Measurements from ENCODE around the gene ERICH3. TPM values are rescaled to one million over a fixed set of nuclear protein-coding genes. Genes with fewer than 3 reads are reported as not detected.

Gene ERICH3
- total and polyA plus RNA-seq, 4 donors, result 0.04 to 0.08 (median 0.05) TPM

DNA sequence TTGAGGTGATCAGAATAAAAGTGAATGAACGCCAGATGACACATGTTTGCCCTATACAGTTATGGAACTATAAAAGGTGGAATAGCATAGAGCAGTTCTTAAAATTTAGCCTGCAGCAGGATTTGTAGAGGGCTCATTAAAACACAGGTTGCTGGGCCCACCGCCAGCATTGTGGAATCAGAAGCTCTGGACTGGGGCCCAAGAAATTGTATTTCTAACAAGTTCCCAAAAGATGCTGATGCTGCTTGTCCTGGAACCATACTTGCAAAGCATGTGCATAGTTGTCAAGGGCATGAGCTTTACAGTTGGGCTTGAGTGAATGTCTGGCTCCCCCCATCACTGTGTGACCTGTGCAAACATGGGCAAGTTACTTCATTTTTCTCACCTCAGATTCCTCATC, 123.7 kb downstream of the ERICH3 start:
- no peak overlapping the region for H3K9ac ChIP-seq (ENCODE audit: low read depth in 1 of 2, low read length in 2 of 2)
- 91% methylated on average over 2 of the region's 2 CpGs for WGBS
- H3K4me3 ChIP-seq (ENCODE audit: low read depth in 1 of 3, low read length in 3 of 3), result no peak overlapping the region
- no peak for DNase-seq (ENCODE audit: low spot score)
- no peaks in the 10 kb centered on the region for H3K36me3 ChIP-seq (ENCODE audit: control insufficient read depth in 4 of 4, insufficient read depth in 3 of 4, low read depth in 1 of 4, low read length in 3 of 4)
- TF ChIP-seq, protein P1, sequence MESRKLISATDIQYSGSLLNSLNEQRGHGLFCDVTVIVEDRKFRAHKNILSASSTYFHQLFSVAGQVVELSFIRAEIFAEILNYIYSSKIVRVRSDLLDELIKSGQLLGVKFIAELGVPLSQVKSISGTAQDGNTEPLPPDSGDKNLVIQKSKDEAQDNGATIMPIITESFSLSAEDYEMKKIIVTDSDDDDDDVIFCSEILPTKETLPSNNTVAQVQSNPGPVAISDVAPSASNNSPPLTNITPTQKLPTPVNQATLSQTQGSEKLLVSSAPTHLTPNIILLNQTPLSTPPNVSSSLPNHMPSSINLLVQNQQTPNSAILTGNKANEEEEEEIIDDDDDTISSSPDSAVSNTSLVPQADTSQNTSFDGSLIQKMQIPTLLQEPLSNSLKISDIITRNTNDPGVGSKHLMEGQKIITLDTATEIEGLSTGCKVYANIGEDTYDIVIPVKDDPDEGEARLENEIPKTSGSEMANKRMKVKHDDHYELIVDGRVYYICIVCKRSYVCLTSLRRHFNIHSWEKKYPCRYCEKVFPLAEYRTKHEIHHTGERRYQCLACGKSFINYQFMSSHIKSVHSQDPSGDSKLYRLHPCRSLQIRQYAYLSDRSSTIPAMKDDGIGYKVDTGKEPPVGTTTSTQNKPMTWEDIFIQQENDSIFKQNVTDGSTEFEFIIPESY (IDR thresholded peaks at IDR 0.05), result no peak
- TF ChIP-seq, protein P2, sequence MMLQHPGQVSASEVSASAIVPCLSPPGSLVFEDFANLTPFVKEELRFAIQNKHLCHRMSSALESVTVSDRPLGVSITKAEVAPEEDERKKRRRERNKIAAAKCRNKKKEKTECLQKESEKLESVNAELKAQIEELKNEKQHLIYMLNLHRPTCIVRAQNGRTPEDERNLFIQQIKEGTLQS (IDR thresholded peaks at IDR 0.05), result no peak
- TF ChIP-seq RXRA (IDR thresholded peaks at IDR 0.05), result no peak
- TF ChIP-seq TAF1 (conservative IDR thresholded peaks at IDR 0.05), result no peak
- TF ChIP-seq, protein P3, sequence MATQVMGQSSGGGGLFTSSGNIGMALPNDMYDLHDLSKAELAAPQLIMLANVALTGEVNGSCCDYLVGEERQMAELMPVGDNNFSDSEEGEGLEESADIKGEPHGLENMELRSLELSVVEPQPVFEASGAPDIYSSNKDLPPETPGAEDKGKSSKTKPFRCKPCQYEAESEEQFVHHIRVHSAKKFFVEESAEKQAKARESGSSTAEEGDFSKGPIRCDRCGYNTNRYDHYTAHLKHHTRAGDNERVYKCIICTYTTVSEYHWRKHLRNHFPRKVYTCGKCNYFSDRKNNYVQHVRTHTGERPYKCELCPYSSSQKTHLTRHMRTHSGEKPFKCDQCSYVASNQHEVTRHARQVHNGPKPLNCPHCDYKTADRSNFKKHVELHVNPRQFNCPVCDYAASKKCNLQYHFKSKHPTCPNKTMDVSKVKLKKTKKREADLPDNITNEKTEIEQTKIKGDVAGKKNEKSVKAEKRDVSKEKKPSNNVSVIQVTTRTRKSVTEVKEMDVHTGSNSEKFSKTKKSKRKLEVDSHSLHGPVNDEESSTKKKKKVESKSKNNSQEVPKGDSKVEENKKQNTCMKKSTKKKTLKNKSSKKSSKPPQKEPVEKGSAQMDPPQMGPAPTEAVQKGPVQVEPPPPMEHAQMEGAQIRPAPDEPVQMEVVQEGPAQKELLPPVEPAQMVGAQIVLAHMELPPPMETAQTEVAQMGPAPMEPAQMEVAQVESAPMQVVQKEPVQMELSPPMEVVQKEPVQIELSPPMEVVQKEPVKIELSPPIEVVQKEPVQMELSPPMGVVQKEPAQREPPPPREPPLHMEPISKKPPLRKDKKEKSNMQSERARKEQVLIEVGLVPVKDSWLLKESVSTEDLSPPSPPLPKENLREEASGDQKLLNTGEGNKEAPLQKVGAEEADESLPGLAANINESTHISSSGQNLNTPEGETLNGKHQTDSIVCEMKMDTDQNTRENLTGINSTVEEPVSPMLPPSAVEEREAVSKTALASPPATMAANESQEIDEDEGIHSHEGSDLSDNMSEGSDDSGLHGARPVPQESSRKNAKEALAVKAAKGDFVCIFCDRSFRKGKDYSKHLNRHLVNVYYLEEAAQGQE (IDR thresholded peaks at IDR 0.05), result no peak
- TF ChIP-seq FOXA1 (IDR thresholded peaks at IDR 0.05), result no peak
- no peak for TF ChIP-seq EGR1 (IDR thresholded peaks at IDR 0.05; ENCODE audit: low read depth in 2 of 2)
- TF ChIP-seq, protein P4, sequence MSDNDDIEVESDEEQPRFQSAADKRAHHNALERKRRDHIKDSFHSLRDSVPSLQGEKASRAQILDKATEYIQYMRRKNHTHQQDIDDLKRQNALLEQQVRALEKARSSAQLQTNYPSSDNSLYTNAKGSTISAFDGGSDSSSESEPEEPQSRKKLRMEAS (IDR thresholded peaks at IDR 0.05), result no peak
- TF ChIP-seq YY1 (IDR thresholded peaks at IDR 0.05), result no peak
- no peak for TF ChIP-seq HNF4A (conservative IDR thresholded peaks at IDR 0.05)
- TF ChIP-seq NR2F2 (IDR thresholded peaks at IDR 0.05), result no peak
- TF ChIP-seq SP1 (IDR thresholded peaks at IDR 0.05), result no peak
- no peak for TF ChIP-seq FOXA2 (IDR thresholded peaks at IDR 0.05)
- no peak for TF ChIP-seq JUND (IDR thresholded peaks at IDR 0.05)
- TF ChIP-seq RAD21 (IDR thresholded peaks at IDR 0.05), result no peak
- no peak for TF ChIP-seq HNF4G (IDR thresholded peaks at IDR 0.05)
- no peaks in the 10 kb centered on the region for H3K4me1 ChIP-seq (ENCODE audit: control insufficient read depth in 4 of 4, insufficient read depth in 4 of 4, low read length in 3 of 4)
- H3K27me3 ChIP-seq (ENCODE audit: control insufficient read depth in 4 of 4, insufficient read depth in 4 of 4, low read length in 3 of 4), result no peaks in the 10 kb centered on the region
- no peaks in the 10 kb centered on the region for H3K9me3 ChIP-seq (ENCODE audit: control insufficient read depth in 4 of 4, low read length in 3 of 4)
- H3K27ac ChIP-seq (ENCODE audit: low read depth in 1 of 2, low read length in 2 of 2), result no peak overlapping the region

DNA sequence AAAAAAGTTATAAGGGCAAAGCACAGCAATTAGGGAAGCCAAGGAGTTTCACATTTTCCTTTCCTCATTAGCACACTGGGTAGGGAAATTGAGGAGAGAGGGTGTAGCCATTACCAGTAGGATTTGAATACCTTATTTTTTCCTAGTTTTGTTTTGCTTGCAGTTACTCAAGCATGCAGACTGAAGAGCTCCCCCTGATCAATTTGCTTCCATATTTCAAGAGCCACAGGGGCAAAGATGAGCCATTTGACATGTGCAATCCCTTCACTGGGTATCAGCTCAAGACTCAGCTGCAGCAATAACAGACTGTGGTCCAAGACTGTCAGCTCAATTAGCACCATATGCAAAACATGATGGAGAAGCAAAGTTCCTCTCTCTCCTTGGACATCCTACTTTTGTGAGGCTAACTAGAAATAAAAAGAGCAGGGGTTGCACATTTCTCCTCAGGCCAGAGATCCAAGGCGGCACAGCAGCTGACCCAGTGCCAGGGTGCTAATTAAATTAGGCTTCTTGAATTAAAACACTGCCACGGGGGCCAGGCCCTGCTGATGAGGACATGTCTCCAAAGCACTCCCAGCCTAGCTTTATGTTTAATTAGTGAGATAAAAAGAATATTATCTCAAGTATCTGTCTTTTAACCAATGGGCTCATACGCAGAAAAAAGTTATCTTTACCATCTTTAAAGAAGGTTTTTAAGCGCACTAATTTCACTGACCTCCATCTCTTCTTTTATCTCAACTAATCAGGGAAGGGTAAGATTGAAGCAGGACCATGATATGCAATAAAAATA, 124.4 kb downstream of the ERICH3 start:
- 73% methylated on average over 4 of the region's 4 CpGs for WGBS
- H3K36me3 ChIP-seq (ENCODE audit: control insufficient read depth in 4 of 4, insufficient read depth in 3 of 4, low read depth in 1 of 4, low read length in 3 of 4), result no peaks in the 10 kb centered on the region
- H3K27me3 ChIP-seq (ENCODE audit: control insufficient read depth in 4 of 4, insufficient read depth in 4 of 4, low read length in 3 of 4), result no peaks in the 10 kb centered on the region
- H3K9ac ChIP-seq (ENCODE audit: low read depth in 1 of 2, low read length in 2 of 2), result no peak overlapping the region
- H3K4me3 ChIP-seq (ENCODE audit: low read depth in 1 of 3, low read length in 3 of 3), result no peak overlapping the region
- DNase-seq (ENCODE audit: low spot score), result no peak
- H3K27ac ChIP-seq (ENCODE audit: low read depth in 1 of 2, low read length in 2 of 2), result no peak overlapping the region
- H3K4me1 ChIP-seq (ENCODE audit: control insufficient read depth in 4 of 4, insufficient read depth in 4 of 4, low read length in 3 of 4), result no peaks in the 10 kb centered on the region
- H3K9me3 ChIP-seq (ENCODE audit: control insufficient read depth in 4 of 4, low read length in 3 of 4), result no peaks in the 10 kb centered on the region
- TF ChIP-seq NR2F2 (IDR thresholded peaks at IDR 0.05) (no peak), YY1 (IDR thresholded peaks at IDR 0.05) (no peak), SP1 (IDR thresholded peaks at IDR 0.05) (no peak), HNF4A (conservative IDR thresholded peaks at IDR 0.05) (no peak), RXRA (IDR thresholded peaks at IDR 0.05) (no peak), GABPA (IDR thresholded peaks at IDR 0.05 in 1 of 2, conservative IDR thresholded peaks at IDR 0.05 in 1 of 2) (no peak), RAD21 (IDR thresholded peaks at IDR 0.05) (no peak), EGR1 (IDR thresholded peaks at IDR 0.05; ENCODE audit: low read depth in 2 of 2) (no peak)
- TF ChIP-seq, protein P4 (IDR thresholded peaks at IDR 0.05), result no peak
- TF ChIP-seq, protein P3 (IDR thresholded peaks at IDR 0.05), result no peak
- TF ChIP-seq, protein P5, sequence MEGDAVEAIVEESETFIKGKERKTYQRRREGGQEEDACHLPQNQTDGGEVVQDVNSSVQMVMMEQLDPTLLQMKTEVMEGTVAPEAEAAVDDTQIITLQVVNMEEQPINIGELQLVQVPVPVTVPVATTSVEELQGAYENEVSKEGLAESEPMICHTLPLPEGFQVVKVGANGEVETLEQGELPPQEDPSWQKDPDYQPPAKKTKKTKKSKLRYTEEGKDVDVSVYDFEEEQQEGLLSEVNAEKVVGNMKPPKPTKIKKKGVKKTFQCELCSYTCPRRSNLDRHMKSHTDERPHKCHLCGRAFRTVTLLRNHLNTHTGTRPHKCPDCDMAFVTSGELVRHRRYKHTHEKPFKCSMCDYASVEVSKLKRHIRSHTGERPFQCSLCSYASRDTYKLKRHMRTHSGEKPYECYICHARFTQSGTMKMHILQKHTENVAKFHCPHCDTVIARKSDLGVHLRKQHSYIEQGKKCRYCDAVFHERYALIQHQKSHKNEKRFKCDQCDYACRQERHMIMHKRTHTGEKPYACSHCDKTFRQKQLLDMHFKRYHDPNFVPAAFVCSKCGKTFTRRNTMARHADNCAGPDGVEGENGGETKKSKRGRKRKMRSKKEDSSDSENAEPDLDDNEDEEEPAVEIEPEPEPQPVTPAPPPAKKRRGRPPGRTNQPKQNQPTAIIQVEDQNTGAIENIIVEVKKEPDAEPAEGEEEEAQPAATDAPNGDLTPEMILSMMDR (IDR thresholded peaks at IDR 0.05; ENCODE audit: low read depth, low read length, missing input control), result no peak

Data from liver (tissue), 9 donors.